Islet precursor cell (in vitro differentiated cells): ENCODE results near the gene FBXL17.

Experiments used
- DNase-seq: peaks from one replicate; pipeline ENCODE4 v3.0.0-alpha.2; 2018

The FBXL17 gene

GRCh38 chr5:107840592-107840991, 541.3 kb downstream of the FBXL17 start:
- DNase-seq: no peak

- DNase-seq: no peak
Measured at GRCh38 chr5:107840161-107840560, 541.7 kb downstream of the FBXL17 start.

- no peak for DNase-seq
Measured at GRCh38 chr5:107835096-107835495, 546.8 kb downstream of the FBXL17 start.

- no peak for DNase-seq
Measured at GRCh38 chr5:107832746-107833145, 549.2 kb downstream of the FBXL17 start.

GRCh38 chr5:107831612-107832395, 550.1 kb downstream of the FBXL17 start:
- DNase-seq: no peak

- DNase-seq: no peak
Measured at GRCh38 chr5:107830750-107831149, 551.1 kb downstream of the FBXL17 start.

GRCh38 chr5:107826311-107827000, 555.4 kb downstream of the FBXL17 start:
- no peak for DNase-seq

- no peak for DNase-seq
Measured at GRCh38 chr5:107824821-107825220, 557.1 kb downstream of the FBXL17 start.

GRCh38 chr5:107821288-107821687, 560.6 kb downstream of the FBXL17 start:
- DNase-seq: no peak

GRCh38 chr5:107820429-107820828, 561.5 kb downstream of the FBXL17 start:
- no peak for DNase-seq

GRCh38 chr5:107817951-107818350, 563.9 kb downstream of the FBXL17 start:
- DNase-seq: no peak

- no peak for DNase-seq
Measured at GRCh38 chr5:107817436-107817835, 564.5 kb downstream of the FBXL17 start.

- no peak for DNase-seq
Measured at GRCh38 chr5:107815109-107815508, 566.8 kb downstream of the FBXL17 start.

- DNase-seq: no peak
Measured at GRCh38 chr5:107814183-107814827, 567.6 kb downstream of the FBXL17 start.

- no peak for DNase-seq
Measured at GRCh38 chr5:107813559-107813958, 568.3 kb downstream of the FBXL17 start.

GRCh38 chr5:107812570-107813141, 569.2 kb downstream of the FBXL17 start:
- DNase-seq: no peak

- DNase-seq: no peak
Measured at GRCh38 chr5:107809201-107810034, 572.5 kb downstream of the FBXL17 start.
